Upper lobe of left lung (tissue), 4 donors: ENCODE measurements around the gene MT1M.

Experiments
- EP300 ChIP-seq, 4 donors: sonication (generic); formaldehyde crosslinking; IDR thresholded peaks; one replicate each; pipeline ENCODE4 v1.5.1; 2017; ENCODE audit warnings: antibody characterized with exemption in 4 of 4, control low read depth in 2 of 4
- POLR2A ChIP-seq, 4 donors: fragments of 450-650 bp; IDR thresholded peaks; one replicate each; pipeline ENCODE4 v1.5.1; 2016 to 2017; ENCODE audit warnings: antibody characterized with exemption in 4 of 4, mild to moderate bottlenecking in 2 of 4
- POLR2AphosphoS5 ChIP-seq, 2 donors: sonication (generic); formaldehyde crosslinking; IDR thresholded peaks; one replicate each; pipeline ENCODE4 v1.5.1; 2017; ENCODE audit warnings: antibody characterized with exemption in 2 of 2
- TF ChIP-seq, protein P1 (sequence below), 6 experiments: fragments of 450-650 bp in 4 of 6; fragments of 200-600 bp in 2 of 6; sonication (generic) in 2 of 6; IDR thresholded peaks; one replicate each; pipeline ENCODE4 v1.5.1; 2016 to 2019; ENCODE audit warnings: antibody characterized with exemption in 6 of 6

DNA sequence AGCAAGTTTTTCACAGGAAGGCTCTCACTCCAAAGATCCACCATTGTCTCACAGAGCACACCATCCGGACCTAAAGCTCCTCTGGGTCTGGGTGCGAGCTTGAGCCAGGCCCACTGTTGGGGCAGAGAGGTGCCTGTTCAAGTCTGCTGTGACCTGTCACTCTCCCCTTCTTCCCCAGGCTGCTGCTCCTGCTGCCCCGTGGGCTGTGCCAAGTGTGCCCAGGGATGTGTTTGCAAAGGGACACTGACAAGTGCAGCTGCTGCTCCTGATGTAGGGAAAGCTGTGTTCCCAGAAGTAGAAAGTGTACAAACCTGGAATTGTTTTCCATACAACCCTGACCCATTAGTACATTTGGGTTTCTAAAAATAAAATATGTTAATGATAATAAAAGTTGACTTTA is 45.0 kb downstream of the MT1M start:
- TF ChIP-seq, protein P1, sequence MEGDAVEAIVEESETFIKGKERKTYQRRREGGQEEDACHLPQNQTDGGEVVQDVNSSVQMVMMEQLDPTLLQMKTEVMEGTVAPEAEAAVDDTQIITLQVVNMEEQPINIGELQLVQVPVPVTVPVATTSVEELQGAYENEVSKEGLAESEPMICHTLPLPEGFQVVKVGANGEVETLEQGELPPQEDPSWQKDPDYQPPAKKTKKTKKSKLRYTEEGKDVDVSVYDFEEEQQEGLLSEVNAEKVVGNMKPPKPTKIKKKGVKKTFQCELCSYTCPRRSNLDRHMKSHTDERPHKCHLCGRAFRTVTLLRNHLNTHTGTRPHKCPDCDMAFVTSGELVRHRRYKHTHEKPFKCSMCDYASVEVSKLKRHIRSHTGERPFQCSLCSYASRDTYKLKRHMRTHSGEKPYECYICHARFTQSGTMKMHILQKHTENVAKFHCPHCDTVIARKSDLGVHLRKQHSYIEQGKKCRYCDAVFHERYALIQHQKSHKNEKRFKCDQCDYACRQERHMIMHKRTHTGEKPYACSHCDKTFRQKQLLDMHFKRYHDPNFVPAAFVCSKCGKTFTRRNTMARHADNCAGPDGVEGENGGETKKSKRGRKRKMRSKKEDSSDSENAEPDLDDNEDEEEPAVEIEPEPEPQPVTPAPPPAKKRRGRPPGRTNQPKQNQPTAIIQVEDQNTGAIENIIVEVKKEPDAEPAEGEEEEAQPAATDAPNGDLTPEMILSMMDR (IDR thresholded peaks at IDR 0.05): no peak
- TF ChIP-seq POLR2AphosphoS5 (IDR thresholded peaks at IDR 0.05): no peak
- no peak for TF ChIP-seq POLR2A (IDR thresholded peaks at IDR 0.05)
- no peak for TF ChIP-seq EP300 (IDR thresholded peaks at IDR 0.05)
